H1 (cell line): ENCODE results near the gene KRT27. TPM values are rescaled to one million over a fixed set of nuclear protein-coding genes. Genes with fewer than 3 reads are reported as not detected.
A peak's percentile ranks its signal among the peaks of the same experiment; 100 is the strongest.

Experiments used
- CTCF ChIA-PET: fragments of 300-600 bp; sonication (Branson Sonifier 250); formaldehyde crosslinking; loops from one replicate; lab custom pipeline; 2021; ENCODE audit not compliant: partially characterized antibody; lab: Charles Lee
- POLR2A ChIA-PET: fragments of 300-600 bp; sonication (Branson Sonifier 250); formaldehyde crosslinking; loops from one replicate; lab custom pipeline; 2021; ENCODE audit warnings: inconsistent platforms; ENCODE audit not compliant: partially characterized antibody; lab: Charles Lee
- DNase-seq, 2 experiments: peaks; one replicate each; pipeline versions ENCODE4 v3.0.0 to v3.0.0-alpha.2; 2010 to 2022; ENCODE audit warnings: low spot score in 2 of 2, low read depth in 1 of 2, mixed read lengths in 1 of 2
- FAIRE-seq: peaks from 2 replicates; lab custom pipeline; 2011; peaks lifted over from hg19 to GRCh38; lab: Jason Lieb, UNC
- H2AFZ ChIP-seq: 2 replicates; pipeline ENCODE4 v1.8.1; 2012; ENCODE audit warnings: low read length, inconsistent platforms
- H2AK5ac ChIP-seq: 2 replicates; pipeline ENCODE4 v1.6.1; 2013; ENCODE audit warnings: low read depth, low read length
- H2BK120ac ChIP-seq: replicated peaks from 2 replicates; pipeline ENCODE3; 2013; ENCODE audit warnings: low read depth, low read length, inconsistent platforms
- H2BK12ac ChIP-seq: 2 replicates; pipeline ENCODE4 v1.6.1; 2013; ENCODE audit warnings: low read depth, low read length
- H2BK15ac ChIP-seq: 2 replicates; pipeline ENCODE4 v1.6.1; 2013; ENCODE audit warnings: low read length
- H2BK20ac ChIP-seq: 2 replicates; pipeline ENCODE4 v1.6.1; 2013; ENCODE audit warnings: low read length
- H2BK5ac ChIP-seq: 2 replicates; pipeline ENCODE4 v1.6.1; 2013; ENCODE audit warnings: low read depth, low read length
- H3K14ac ChIP-seq: 2 replicates; pipeline ENCODE4 v1.6.1; 2013; ENCODE audit warnings: inconsistent platforms; ENCODE audit not compliant: insufficient read length
- H3K18ac ChIP-seq: 2 replicates; pipeline ENCODE4 v1.6.1; 2013; ENCODE audit warnings: low read length; ENCODE audit errors: extremely low read depth
- H3K23ac ChIP-seq: 2 replicates; pipeline ENCODE4 v1.6.1; 2013; ENCODE audit warnings: inconsistent platforms; ENCODE audit not compliant: insufficient read length
- H3K23me2 ChIP-seq: 2 replicates; pipeline ENCODE4 v1.6.1; 2013; ENCODE audit warnings: low read depth, low read length
- H3K27ac ChIP-seq: 2 replicates; pipeline ENCODE4 v1.6.1; 2011; ENCODE audit warnings: low read depth, low read length, inconsistent platforms
- H3K27me3 ChIP-seq, 4 experiments: replicated peaks in 1 of 4; 1 replicate in 1 of 4; 2 replicates in 3 of 4; pipeline versions ENCODE4 v1.6.1 to v1.8.1; 2011 to 2013; ENCODE audit warnings: low read length in 3 of 4, mild to moderate bottlenecking in 3 of 4, inconsistent platforms in 2 of 4, mixed read lengths in 2 of 4, moderate library complexity in 1 of 4; ENCODE audit not compliant: control insufficient read depth in 3 of 4, insufficient read depth in 3 of 4; ENCODE audit errors: extremely low read depth in 1 of 4
- H3K36me3 ChIP-seq, 4 experiments: 2 replicates each; pipeline versions ENCODE4 v1.6.1 to v1.8.1; 2011 to 2013; ENCODE audit warnings: mild to moderate bottlenecking in 4 of 4, low read length in 3 of 4, moderate library complexity in 2 of 4, control low read depth in 1 of 4, inconsistent platforms in 1 of 4; ENCODE audit not compliant: insufficient read depth in 4 of 4, control insufficient read depth in 2 of 4
- H3K4ac ChIP-seq: replicated peaks from 2 replicates; pipeline ENCODE3; 2013; ENCODE audit warnings: low read length, low read depth, mixed read lengths, inconsistent platforms; ENCODE audit not compliant: insufficient read length
- H3K4me1 ChIP-seq, 4 experiments: replicated peaks in 1 of 4; 1 replicate in 1 of 4; 2 replicates in 3 of 4; pipeline versions ENCODE4 v1.6.1 to v1.8.1; 2011 to 2013; ENCODE audit warnings: low read length in 3 of 4, inconsistent platforms in 2 of 4, mixed read lengths in 1 of 4; ENCODE audit not compliant: insufficient read depth in 4 of 4, control insufficient read depth in 3 of 4
- H3K4me2 ChIP-seq, 2 experiments: 2 replicates each; pipeline versions ENCODE4 v1.6.1 to v1.8.1; 2011 to 2013; ENCODE audit warnings: low read depth in 2 of 2, low read length in 2 of 2, control low read depth in 1 of 2, inconsistent platforms in 1 of 2, mild to moderate bottlenecking in 1 of 2; ENCODE audit not compliant: insufficient read depth in 1 of 2
- H3K4me3 ChIP-seq, 4 experiments: fragments of 200-600, 300-600 bp in 1 of 4; sonication (generic), shearing (Covaris generic), sonication (Bioruptor Twin) in 1 of 4; 2 replicates each; pipeline versions ENCODE4 v1.5.1 to v1.8.1; 2011 to 2016; ENCODE audit warnings: low read length in 4 of 4, low read depth in 3 of 4, control low read depth in 2 of 4, inconsistent platforms in 2 of 4, mild to moderate bottlenecking in 2 of 4, mixed read lengths in 1 of 4, moderate library complexity in 1 of 4; ENCODE audit not compliant: insufficient read depth in 2 of 4; ENCODE audit errors: extremely low read depth in 1 of 4
- H3K56ac ChIP-seq: replicated peaks from 2 replicates; pipeline ENCODE3; 2013; ENCODE audit warnings: low read depth, mild to moderate bottlenecking, mixed read lengths, low read length, inconsistent platforms; ENCODE audit not compliant: insufficient read length
- H3K79me1 ChIP-seq: 2 replicates; pipeline ENCODE4 v1.6.1; 2013; ENCODE audit warnings: low read depth, low read length, control low read depth
- H3K79me2 ChIP-seq, 2 experiments: 2 replicates each; pipeline versions ENCODE4 v1.6.1 to v1.8.1; 2012 to 2013; ENCODE audit warnings: low read length in 2 of 2, mild to moderate bottlenecking in 2 of 2, inconsistent platforms in 1 of 2; ENCODE audit not compliant: insufficient read depth in 2 of 2, control insufficient read depth in 1 of 2
- H3K9ac ChIP-seq, 4 experiments: replicated peaks in 1 of 4; 1 replicate in 1 of 4; 2 replicates in 3 of 4; pipeline versions ENCODE4 v1.6.1 to v1.8.1; 2011 to 2013; ENCODE audit warnings: low read depth in 3 of 4, low read length in 3 of 4, control low read depth in 2 of 4, mild to moderate bottlenecking in 2 of 4, moderate library complexity in 2 of 4, inconsistent platforms in 1 of 4; ENCODE audit errors: extremely low read depth in 1 of 4
- H3K9me3 ChIP-seq, 2 experiments: 2 replicates each; pipeline versions ENCODE4 v1.6.1 to v1.8.1; 2012 to 2013; ENCODE audit warnings: mild to moderate bottlenecking in 2 of 2, moderate library complexity in 2 of 2, control low read depth in 1 of 2, inconsistent platforms in 1 of 2, low read depth in 1 of 2, low read length in 1 of 2, mixed read lengths in 1 of 2; ENCODE audit not compliant: insufficient read depth in 2 of 2
- H4K20me1 ChIP-seq, 2 experiments: replicated peaks in 1 of 2; 2 replicates each; pipeline versions ENCODE3 to v1.8.1; 2011 to 2013; ENCODE audit warnings: inconsistent platforms in 2 of 2, low read length in 2 of 2, mild to moderate bottlenecking in 1 of 2; ENCODE audit not compliant: insufficient read depth in 2 of 2, control insufficient read depth in 1 of 2
- H4K5ac ChIP-seq: 2 replicates; pipeline ENCODE4 v1.6.1; 2013; ENCODE audit warnings: low read length, low read depth, mixed read lengths, inconsistent platforms; ENCODE audit not compliant: insufficient read length
- H4K8ac ChIP-seq: 2 replicates; pipeline ENCODE4 v1.8.0; 2013; ENCODE audit warnings: mild to moderate bottlenecking, moderate library complexity, low read length, inconsistent platforms; ENCODE audit not compliant: insufficient read depth; ENCODE audit errors: extremely low read depth
- H4K91ac ChIP-seq: replicated peaks from 2 replicates; pipeline ENCODE3; 2013; ENCODE audit warnings: low read length, mixed read lengths, inconsistent platforms; ENCODE audit not compliant: insufficient read length
- CTCF ChIP-seq, 3 experiments: IDR thresholded peaks; 1 replicate in 2 of 3; 2 replicates in 1 of 3; pipeline versions ENCODE4 v1.5.1 to v1.6.1; 2011; ENCODE audit warnings: low read length in 3 of 3, mild to moderate bottlenecking in 3 of 3, inconsistent platforms in 2 of 3, low read depth in 1 of 3, moderate library complexity in 1 of 3; ENCODE audit not compliant: insufficient read depth in 1 of 3; ENCODE audit errors: control extremely low read depth in 1 of 3
- RAD21 ChIP-seq, 2 experiments: IDR thresholded peaks in 1 of 2; conservative IDR thresholded peaks in 1 of 2; 2 replicates each; pipeline ENCODE4 v1.6.1; 2011; ENCODE audit warnings: low read depth in 2 of 2, low read length in 2 of 2, improper control_type of control experiment in 1 of 2, inconsistent platforms in 1 of 2, mild to moderate bottlenecking in 1 of 2, moderate library complexity in 1 of 2
- SIX5 ChIP-seq: IDR thresholded peaks from 2 replicates; pipeline ENCODE4 v1.6.1; 2011; ENCODE audit warnings: mild to moderate bottlenecking, low read depth, low read length
- WGBS, 2 experiments: shearing (Covaris generic) in 1 of 2; methylation state at CpG; one replicate each; pipeline versions ENCODE4 v1.1.6 to v1.1.7; 2013 to 2015; ENCODE audit warnings: low lambda C conversion rate in 2 of 2, mixed read lengths in 2 of 2, inconsistent platforms in 1 of 2, low coverage in 1 of 2, missing lambda C conversion rate in 1 of 2; ENCODE audit not compliant: insufficient replicate concordance in 2 of 2, insufficient coverage in 1 of 2, insufficient read length in 1 of 2; ENCODE audit errors: extremely low coverage in 1 of 2, missing lambda C conversion rate in 1 of 2; 5-methylcytosine and 5-hydroxymethylcytosine counted together
- polyA plus RNA-seq, 7 experiments: library from polyadenylated mRNA; depleted of rRNA in 3 of 7; stranded (reverse) in 5 of 7; unstranded in 2 of 7; fragments of >200 nt in 5 of 7; fragments of 200-250 nt in 2 of 7; gene quantifications; 1 replicate in 5 of 7; 2 replicates in 1 of 7; 4 replicates in 1 of 7; pipeline versions ENCODE4 v1.2.1 to v1.2.3, GENCODE V29; 2011 to 2013; ENCODE audit warnings: missing spikeins in 2 of 7, mixed read lengths in 2 of 7
- total RNA-seq: library from RNA; stranded (reverse); fragmentation: NEBNext Ultra II Directional; extraction: Animal tissue kit (Norgen Biotek cat#: 25700); gene quantifications from 2 replicates; pipeline ENCODE4 v1.2.1, GENCODE V29; 2021

The KRT27 gene
- total and polyA plus RNA-seq, 2 of the 8 experiments (the other 6 are each of a cell fraction or from before 2014, with no cell fraction given), result not detected

DNA sequence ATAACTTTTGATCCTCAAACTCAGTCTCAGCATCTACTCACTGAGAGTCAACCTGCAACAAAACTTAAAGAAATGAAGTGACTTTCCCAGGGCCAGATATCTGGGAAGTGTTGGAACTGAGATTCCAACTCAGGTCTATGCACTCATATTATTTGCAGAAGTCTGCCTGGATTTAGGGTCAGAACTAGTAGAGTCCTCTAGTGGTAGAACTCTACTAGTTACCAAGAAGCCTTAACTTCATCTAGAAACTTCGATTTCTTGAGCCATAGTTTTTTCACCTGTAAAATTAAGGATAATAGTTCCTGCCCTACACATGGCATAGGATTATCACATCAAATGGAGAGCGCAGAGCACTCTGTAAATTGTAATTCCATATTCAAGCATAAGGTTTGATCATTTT, 55.4 kb downstream of the KRT27 start:
- no peak overlapping the region for H2BK20ac ChIP-seq
- no peaks in the 10 kb centered on the region for H3K79me1 ChIP-seq
- 72% methylated on average over 2 of the region's 2 CpGs; no CpG with 5 or more reads in 1 of the 2 experiments for WGBS, 2 experiments
- no peak overlapping the region for H4K8ac ChIP-seq
- no peaks in the 10 kb centered on the region for H3K23me2 ChIP-seq
- H3K56ac ChIP-seq, result no peak overlapping the region
- H3K4me1 ChIP-seq, result no peaks in the 10 kb centered on the region
- no peak overlapping the region for H2BK12ac ChIP-seq
- no peak overlapping the region for H3K4ac ChIP-seq
- no peak overlapping the region for H2AFZ ChIP-seq
- no peak overlapping the region for H2BK15ac ChIP-seq
- no peak overlapping the region for H2AK5ac ChIP-seq
- H4K91ac ChIP-seq, result no peak overlapping the region
- no peak overlapping the region for H3K4me2 ChIP-seq
- no peak overlapping the region for H3K18ac ChIP-seq
- H2BK5ac ChIP-seq, result no peak overlapping the region
- FAIRE-seq (no peak), DNase-seq (no peak)
- no peak overlapping the region for H3K14ac ChIP-seq
- no peaks in the 10 kb centered on the region for H3K9me3 ChIP-seq
- H3K79me2 ChIP-seq, result no peaks in the 10 kb centered on the region
- no peaks in the 10 kb centered on the region for H3K27me3 ChIP-seq
- no peak overlapping the region for H4K5ac ChIP-seq
- no peak overlapping the region for H3K9ac ChIP-seq
- ChIA-PET CTCF (interaction anchor here (0.6 to 2.0 kb wide), 6 partner anchors 9 to 111 kb away, joined by 3 to 5 read pairs (median 4); partner anchors contain the start of gene SMARCE1), POLR2A (no interaction called here)
- H2BK120ac ChIP-seq, result no peak overlapping the region
- H3K4me3 ChIP-seq, result no peak overlapping the region
- H3K23ac ChIP-seq, result no peak overlapping the region
- no peaks in the 10 kb centered on the region for H3K36me3 ChIP-seq
- peak; percentile 48 to 52 for TF ChIP-seq RAD21 (IDR thresholded peaks at IDR 0.05 in 1 of 2, conservative IDR thresholded peaks at IDR 0.05 in 1 of 2; ENCODE audit: low read depth in 2 of 2, low read length in 2 of 2)
- TF ChIP-seq CTCF (IDR thresholded peaks at IDR 0.05; ENCODE audit: control extremely low read depth in 1 of 3, insufficient read depth in 1 of 3, low read depth in 1 of 3, low read length in 3 of 3), result peak in 2 of 3 experiments; percentile 22 to 39; a peak in 2 of 4 replicates
- TF ChIP-seq SIX5, result no peak
- no peak overlapping the region for H3K27ac ChIP-seq
- H4K20me1 ChIP-seq, result no peaks in the 10 kb centered on the region
